Embryonic facial prominence (tissue), 1 donor: ENCODE data around the gene ZNF558.

Source experiments
- DNase-seq: peaks from one replicate; pipeline ENCODE4 v3.0.0-alpha.2; 2016; ENCODE audit errors: extremely low spot score

The ZNF558 gene

DNA sequence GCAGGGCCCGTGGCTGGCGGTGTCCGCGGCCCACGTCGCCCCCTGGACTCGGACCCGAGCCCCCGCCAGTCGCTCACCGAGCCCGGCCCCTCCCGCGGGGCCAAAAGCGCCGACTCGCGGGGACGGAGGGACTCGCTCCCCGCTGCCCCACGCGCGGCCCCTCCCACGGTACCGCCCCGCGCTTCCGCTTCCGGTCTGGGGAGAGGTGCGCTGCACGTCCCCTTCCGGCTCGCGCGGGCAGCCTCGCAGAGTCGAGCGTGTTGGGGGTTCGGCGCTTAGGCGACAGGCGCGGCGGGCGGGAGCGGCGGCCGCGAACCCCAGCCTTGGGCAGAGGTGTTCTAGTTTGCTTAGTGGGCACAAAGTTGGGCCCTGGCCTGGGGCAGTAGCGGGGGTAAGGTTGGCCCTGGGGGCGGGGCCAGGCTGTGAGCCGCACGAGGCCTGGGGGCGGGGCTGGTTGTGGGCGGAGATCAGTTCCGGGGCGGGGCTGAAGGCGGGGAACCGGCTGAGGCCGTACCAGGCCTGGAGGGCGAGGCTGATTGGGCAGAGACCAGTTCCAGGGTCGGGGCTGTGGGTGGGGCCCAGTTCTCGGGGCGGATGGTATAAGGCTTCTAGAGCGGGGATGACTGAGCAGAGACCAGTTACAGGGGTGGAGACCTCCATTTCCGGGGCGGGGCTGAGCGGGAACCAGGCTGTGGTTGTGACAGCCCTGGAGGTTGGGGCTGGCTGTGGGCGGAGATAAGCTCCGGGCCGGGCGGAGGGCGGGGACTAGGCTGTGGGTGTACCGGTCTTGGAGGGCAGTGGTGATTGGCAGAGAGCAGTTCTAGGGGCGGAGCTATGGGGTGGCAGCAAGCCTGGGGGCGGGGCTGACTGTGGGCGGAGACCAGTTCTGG, at the start of gene ZNF558, which contains the start of gene MBD3L1:
Gene ZNF558, minus strand, starts transcription at position 173 of the 890 bp plus-strand sequence. CDS start 9,645 bp downstream, outside the sequence.
Gene MBD3L1, plus strand, starts transcription at position 246 of the 890 bp plus-strand sequence. CDS start 10,302 bp downstream, outside the sequence.
- peak; percentile 90 for DNase-seq

- no peak for DNase-seq
Measured at GRCh38 chr19:8881512-8881911, 49.4 kb upstream of the ZNF558 start.

DNA sequence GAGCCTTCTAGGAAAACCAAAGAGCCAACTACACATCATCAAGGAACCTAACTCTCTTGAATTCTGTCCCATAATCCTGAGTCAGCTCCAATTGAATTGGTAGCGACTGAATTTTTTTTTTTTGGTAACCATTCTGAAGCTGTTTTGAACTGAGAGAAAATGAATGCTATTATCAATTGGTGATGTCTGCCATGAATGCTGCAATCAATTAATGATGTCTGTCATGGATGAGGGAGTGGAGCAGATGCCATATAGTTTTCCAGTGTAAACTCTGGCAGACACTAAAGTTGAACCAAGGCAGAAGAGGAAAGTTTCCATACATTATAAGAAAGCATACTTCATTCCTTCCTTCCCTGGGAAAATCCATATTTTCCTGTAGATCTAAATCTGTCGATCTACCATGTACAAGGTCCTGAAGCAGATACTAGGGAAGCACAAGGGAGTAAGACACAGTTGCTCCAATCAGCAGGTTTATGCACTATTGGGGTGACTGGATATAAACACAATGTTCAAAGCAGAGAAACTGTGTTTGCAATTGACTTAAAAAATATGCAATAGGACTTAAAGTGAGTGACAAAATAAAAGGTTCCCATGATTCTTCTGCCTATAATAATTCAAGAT, 48.9 kb upstream of the ZNF558 start:
- DNase-seq, result no peak

DNA sequence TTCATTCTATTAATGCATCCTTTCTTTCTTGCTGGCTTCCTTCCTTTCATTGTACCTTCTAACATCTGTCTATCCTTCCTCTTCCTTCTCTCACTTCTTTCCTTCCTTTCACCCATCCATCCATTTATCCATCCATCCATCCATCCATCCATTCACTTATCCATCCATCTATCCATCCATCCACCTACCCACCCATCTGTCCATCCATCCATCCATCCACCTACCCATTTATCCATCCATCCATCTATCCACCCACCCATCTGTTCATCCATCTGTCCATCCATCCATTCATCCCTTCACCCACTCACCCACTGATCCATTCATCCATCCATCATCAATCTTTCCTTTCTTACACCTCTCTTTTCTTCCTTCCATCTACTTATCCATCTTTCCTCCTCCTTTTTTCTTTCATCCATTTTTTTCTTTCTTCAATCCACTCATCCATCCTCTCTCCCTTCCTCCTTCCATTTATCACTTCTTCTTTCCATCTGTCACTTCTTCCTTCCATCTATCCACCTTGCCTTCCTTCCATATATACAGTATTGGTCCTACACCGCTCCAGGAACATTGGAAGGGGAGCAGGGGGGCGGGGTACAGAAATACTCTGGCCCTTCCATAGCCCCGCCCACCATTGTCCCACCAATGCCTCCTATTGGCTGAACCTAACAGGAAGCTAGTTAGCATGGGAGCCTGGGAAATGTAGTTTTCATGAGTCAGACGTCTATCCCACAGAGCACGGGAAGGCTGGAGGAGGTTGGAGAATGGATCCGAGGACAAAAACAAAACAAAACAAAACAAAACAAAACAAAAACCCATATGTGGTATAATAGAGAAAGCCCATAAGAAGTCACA, 46.0 kb upstream of the ZNF558 start:
- DNase-seq, result no peak

DNA sequence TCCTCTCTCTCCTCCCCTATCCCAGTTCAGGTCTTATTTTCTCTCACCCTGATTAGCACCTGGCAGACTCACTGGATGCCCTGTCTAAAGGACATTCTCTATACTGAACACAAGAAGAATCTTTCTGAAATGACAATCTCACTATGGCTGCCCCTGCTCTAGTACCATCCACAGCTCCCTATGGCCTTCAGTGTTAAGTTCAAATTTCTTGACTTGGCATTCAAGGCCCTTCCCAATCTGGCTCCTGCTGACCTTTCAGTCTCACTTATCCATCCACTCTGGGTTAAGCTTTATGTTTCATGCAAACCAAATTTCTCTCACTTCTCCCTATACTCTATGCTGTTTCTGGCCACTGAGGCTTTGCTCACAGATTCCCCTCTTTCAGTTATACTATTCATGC, 34.2 kb upstream of the ZNF558 start:
- no peak for DNase-seq

DNA sequence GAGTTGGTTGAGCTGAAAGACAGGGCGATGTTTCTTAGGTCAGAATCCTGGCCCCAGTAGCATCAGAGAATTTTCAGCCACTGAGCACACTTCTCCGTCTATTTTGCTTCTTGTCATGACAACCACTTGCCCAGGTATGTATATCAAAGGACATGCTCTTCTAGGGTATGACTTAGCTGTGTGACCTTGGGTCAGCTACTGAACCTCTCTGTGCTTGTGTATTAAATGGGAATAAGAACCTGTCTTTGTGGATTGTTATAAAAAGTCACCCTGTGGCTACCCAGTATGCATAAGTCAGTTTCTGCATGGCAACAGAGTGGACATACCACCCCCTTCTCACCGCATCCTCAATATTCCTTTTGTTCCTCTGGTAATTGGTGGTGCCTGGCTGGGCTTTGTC, 26.2 kb upstream of the ZNF558 start:
- DNase-seq, result no peak

DNA sequence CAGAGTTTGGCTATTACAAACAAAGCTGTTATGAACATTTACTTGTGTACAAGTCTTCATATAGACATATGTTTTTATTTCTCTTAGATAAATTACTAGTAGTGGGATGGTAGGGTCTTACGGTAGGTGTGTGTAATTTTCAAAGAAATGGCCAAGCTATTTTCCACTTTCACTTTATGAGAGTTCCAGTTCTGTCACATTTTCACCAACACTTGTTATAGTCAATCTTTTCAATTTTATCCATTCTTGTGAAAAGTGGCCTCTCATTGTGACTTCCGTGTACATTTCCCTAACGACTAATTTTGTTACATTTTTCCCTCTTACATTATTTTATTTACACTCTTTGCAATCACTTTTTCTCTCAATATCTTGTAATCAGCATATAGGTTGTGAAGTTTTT, 18.4 kb upstream of the ZNF558 start:
- no peak for DNase-seq

- DNase-seq, result no peak
Measured at GRCh38 chr19:8849232-8849631, 17.1 kb upstream of the ZNF558 start.

DNA sequence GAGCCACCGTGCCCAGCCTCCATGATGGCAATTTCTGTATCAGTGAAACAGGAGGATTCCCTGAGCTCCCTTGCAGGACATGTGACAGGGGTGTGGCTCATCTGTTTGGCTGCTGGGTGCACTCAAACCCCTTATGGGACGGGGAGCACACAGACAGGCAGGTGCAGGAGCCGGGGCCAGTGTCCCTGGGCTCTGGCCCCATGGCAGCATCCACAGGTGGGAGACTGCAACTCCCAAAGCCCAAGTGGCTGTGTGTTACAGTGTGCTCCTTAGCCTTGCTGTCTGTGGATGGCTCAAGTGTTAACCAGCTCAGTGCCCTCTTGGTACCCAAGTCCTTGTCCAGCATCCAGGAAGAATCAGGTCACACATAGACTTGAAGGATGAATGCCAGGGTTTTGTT, 14.7 kb upstream of the ZNF558 start:
- no peak for DNase-seq

DNA sequence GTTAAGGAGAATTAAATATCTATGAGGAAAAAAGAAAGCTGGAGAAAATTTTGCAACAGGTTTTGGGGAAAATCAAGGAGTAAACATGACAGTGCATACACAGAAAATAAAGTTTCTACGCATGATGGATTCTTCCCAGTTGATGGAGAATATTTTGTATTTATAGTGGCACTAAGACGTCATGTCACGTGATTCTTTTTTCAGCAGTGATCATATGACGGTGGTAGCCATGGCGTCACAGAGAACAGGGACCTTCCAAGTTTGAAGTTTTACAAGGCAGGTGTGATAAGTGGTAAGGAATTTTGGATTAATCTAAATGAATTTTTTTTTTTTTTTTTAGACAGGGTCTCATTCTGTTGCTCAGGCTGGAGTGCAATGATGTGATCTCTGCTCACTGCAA, 8.6 kb upstream of the ZNF558 start:
- DNase-seq, result no peak

DNA sequence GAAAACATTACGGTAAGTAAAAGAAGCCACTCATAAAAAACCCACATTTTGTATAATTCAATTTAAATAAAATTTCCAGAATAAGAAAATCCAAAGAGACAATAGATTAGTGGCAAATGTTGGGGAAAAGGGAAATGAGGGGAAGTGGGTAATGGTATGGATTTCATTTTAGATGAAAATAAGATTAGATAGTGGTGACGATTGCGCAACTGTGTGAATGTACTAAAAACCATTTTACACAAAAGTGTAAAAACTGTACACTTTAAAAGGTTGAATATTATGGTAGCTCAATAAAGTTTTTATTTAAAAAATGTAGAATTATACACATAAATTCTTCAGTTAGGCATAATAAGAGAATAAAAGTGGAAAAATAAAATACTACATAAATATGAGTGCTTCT, 3.8 kb upstream of the ZNF558 start:
- no peak for DNase-seq

GRCh38 chr19:8835446-8835845, 3.3 kb upstream of the ZNF558 start:
- no peak for DNase-seq

GRCh38 chr19:8831832-8832131, 322 bp downstream of the ZNF558 start:
- DNase-seq, result no peak

GRCh38 chr19:8831373-8831772, 731 bp downstream of the ZNF558 start:
- DNase-seq, result no peak

GRCh38 chr19:8827277-8827676, 4.8 kb downstream of the ZNF558 start:
- DNase-seq, result no peak

GRCh38 chr19:8826371-8826770, 5.7 kb downstream of the ZNF558 start:
- no peak for DNase-seq

GRCh38 chr19:8821748-8822241, 10.3 kb downstream of the ZNF558 start:
- DNase-seq, result no peak

DNA sequence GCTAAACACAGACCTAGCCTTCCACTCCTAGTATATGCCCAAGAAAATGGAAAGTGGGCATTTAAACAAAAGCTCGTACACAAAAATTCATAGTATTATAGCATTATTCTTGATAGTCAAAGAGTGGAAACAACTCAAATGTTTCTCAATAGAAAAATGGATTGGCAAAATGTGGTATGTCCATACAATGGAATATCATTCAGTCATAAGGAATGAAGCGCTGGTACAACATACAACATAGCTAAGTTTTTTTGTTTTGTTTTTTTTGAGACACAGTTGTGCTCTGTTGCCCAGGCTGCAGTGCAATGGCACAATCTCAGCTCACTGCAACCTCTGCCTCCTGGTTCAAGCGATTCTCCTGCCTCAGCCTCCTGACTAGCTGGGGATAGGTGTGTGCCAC, 11.9 kb downstream of the ZNF558 start:
- no peak for DNase-seq

DNA sequence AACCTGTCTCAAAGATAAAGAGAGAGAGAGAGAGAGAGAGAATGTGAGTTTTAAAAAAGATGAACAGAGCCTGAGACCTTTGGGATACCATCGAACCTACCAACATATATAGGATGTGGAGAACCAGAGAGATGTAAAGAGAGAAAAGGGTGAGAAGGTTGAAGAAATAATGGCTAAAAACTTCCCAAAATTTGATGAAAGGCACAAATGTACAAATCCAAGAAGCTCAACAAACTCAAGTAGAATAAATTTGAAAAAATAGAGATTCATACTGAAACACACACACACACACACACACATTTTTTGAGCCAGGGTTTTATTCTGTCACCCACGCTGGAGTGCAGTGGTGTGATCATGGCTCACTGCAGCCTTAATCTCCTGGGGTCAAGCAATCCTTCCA, 16.3 kb downstream of the ZNF558 start:
- DNase-seq, result no peak

- DNase-seq, result no peak
Measured at GRCh38 chr19:8814176-8814575, 17.9 kb downstream of the ZNF558 start.

- no peak for DNase-seq
Measured at GRCh38 chr19:8811315-8812172, 20.6 kb downstream of the ZNF558 start.
